RWPE1 (cell line): ENCODE results near the gene GLRB.

ENCODE experiments used
- CTCF ChIA-PET: fragments of 350-600 bp; sonication (Branson Sonifier 250); formaldehyde crosslinking; extraction: SDS; loops from one replicate; lab custom pipeline; 2021; lab: Yijun Ruan, JAX
- POLR2A ChIA-PET: fragments of 400-600 bp; formaldehyde crosslinking; extraction: SDS; loops from one replicate; lab custom pipeline; 2020; ENCODE audit warnings: antibody characterized with exemption; ENCODE audit not compliant: low non-redundant PET; lab: Yijun Ruan, JAX
- DNase-seq: peaks from one replicate; pipeline ENCODE4 v3.0.0; 2012; ENCODE audit warnings: low spot score
- H3K27ac ChIP-seq: fragments of 450-650 bp; 2 replicates; pipeline ENCODE4 v1.5.1; 2017
- CTCF ChIP-seq: fragments of 450-650 bp; conservative IDR thresholded peaks from 2 replicates; pipeline ENCODE4 v1.5.1; 2017; ENCODE audit warnings: low read depth, mild to moderate bottlenecking

Gene GLRB

GRCh38 chr4:157075811-157076577, at the start of gene GLRB:
GLRB (plus strand) TSS chr4:157076150; CDS start chr4:157078025, 1,875 bp downstream.
- no peak within 1 kb of the TSS for H3K27ac ChIP-seq
- DNase-seq: peak; percentile 19
- TF ChIP-seq CTCF: no peak
- CTCF ChIA-PET: interaction anchor here (0.6 kb wide), 1 partner anchor 621 kb away, joined by 3 read pairs; no protein-coding TSS in a partner anchor
- POLR2A ChIA-PET: interaction anchor here (0.7 kb wide), 1 partner anchor 899 kb away, joined by 3 read pairs; no protein-coding TSS in a partner anchor

- POLR2A ChIA-PET: no interaction called here
- CTCF ChIA-PET: interaction anchor here (0.7 to 1.7 kb wide), 5 partner anchors 10 to 814 kb away, joined by 3 to 8 read pairs (median 3); no protein-coding TSS in a partner anchor
- no peak for DNase-seq
- H3K27ac ChIP-seq: no peak overlapping the region
- no peak for TF ChIP-seq CTCF
Observed at GRCh38 chr4:157035471-157035870, 40.5 kb upstream of the GLRB start.

GRCh38 chr4:157040405-157040804, 35.5 kb upstream of the GLRB start:
- TF ChIP-seq CTCF: no peak
- no peak overlapping the region for H3K27ac ChIP-seq
- DNase-seq: no peak
- CTCF ChIA-PET: no interaction called here
- POLR2A ChIA-PET: no interaction called here

- ChIA-PET POLR2A (no interaction called here), CTCF (interaction anchor here (0.6 to 1.0 kb wide), 3 partner anchors 16 to 921 kb away, joined by 3 to 4 read pairs (median 3); no protein-coding TSS in a partner anchor)
- no peak overlapping the region for H3K27ac ChIP-seq
- no peak; the same call in 1 of the 2 replicates for TF ChIP-seq CTCF
- peak; percentile 19 for DNase-seq
Observed at GRCh38 chr4:157043131-157043530, 32.8 kb upstream of the GLRB start.

GRCh38 chr4:157045507-157046127, 30.3 kb upstream of the GLRB start:
- DNase-seq: peak; percentile 61
- CTCF ChIA-PET: interaction anchor here (0.5 to 1.6 kb wide), 18 partner anchors 11 to 571 kb away, joined by 3 to 22 read pairs (median 4); no protein-coding TSS in a partner anchor
- TF ChIP-seq CTCF: peak; percentile 80
- no peak overlapping the region for H3K27ac ChIP-seq
- POLR2A ChIA-PET: no interaction called here

GRCh38 chr4:157048248-157048647, 27.7 kb upstream of the GLRB start:
- CTCF ChIA-PET: interaction anchor here (1.2 kb wide), 1 partner anchor 573 kb away, joined by 3 read pairs; no protein-coding TSS in a partner anchor
- no peak for DNase-seq
- TF ChIP-seq CTCF: no peak
- POLR2A ChIA-PET: no interaction called here
- no peak overlapping the region for H3K27ac ChIP-seq
